NCI-H2196 (cell line): ENCODE results near the gene SYNGR3.
"Not testable (repeated sequence)": the region's sequence is repeated elsewhere in the genome, so short reads cannot be mapped to it uniquely, and the experiment has no call there.

Experiments used
- DNase-seq: peaks from one replicate; lab custom pipeline; 2025; ENCODE audit not compliant: unreplicated experiment; lab: John Stamatoyannopoulos, UW

SYNGR3 gene

DNA sequence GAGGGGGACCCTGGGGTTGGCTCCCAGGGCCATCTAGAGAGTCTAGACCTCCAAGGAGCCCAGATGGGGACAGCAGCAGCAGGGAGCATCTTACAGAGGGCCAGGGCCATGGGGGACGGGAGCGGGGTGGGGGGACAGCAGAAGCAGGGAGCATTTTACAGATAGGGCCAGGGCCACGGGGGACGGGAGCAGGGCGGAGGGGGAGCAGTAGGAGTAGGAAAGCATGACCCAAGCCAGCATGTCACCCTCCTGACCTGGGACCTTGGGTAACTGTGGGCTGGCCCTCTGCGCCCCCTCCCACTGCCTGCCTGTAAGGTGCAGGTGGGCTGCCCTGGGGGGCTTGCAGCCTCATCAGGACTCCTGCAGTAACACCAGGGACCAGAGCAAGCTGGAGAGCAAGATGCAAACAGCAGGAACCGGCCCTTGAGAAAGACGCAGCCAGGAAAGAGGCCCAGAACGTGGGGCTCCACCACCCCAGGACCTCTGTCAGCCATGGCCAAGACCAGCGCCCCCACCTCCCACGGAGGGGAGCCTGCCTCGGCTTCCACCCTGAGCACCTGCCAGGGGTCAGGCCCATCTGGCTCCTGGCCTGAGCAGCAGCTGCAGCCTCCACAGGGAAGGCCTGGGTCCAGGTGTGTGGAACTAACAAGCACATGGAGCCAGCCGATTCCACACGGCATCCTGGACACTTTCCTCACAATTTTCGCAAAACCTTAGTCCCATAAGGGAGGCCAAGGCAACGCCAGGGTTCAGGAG, 17.5 kb downstream of the SYNGR3 start:
- DNase-seq = no peak

DNA sequence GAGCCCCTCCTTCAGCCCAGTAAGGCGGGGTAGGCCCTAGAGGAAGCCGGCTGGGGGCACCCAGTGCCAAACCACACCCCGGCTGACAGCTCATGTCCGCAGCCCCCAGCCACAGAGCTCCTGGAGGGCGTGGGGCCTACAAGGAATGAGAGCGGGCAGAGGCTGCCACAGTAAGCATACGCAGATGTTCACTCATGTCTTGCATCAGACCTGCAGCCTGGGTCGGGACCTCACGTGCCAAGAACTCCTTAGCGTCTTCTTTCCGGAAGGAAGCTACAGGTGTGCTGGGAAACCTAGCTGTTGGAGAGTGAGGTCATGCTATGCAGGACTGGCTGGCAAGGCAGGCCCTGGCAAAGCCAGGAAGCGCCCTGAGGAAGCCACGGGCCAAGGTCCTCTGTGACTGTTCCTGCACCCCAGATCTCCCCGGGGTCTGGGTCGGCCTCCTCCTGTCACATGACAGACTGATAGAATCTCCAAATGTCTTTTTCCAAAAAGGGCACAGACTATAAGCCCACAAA, 18.3 kb downstream of the SYNGR3 start:
- DNase-seq = peak; percentile 79

DNA sequence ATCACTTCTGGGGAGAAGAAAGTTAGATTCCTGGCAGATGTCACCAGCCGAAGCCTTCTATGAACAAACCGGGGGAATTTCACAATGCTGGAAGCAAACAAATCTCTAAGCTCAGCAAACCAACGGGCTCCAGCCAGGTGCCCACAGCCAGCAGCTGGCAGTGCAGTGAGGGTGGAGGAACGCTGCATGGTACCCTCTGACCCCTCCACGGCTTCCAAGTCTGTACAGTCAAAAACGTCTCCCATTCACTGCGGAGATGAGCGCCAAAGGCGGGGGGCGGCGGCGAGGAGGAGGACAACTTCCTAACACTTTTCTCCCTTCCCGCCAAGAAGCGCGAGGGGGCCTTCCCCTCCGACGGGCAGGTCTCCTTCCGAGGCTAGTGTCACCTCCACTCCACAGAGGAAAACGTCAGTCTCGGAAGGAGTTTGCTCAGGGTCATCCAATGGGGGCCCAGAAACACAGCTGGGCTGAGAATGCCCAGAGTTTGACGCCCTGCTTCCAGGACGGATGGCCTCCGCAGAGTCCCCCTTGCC, 18.9 kb downstream of the SYNGR3 start:
- no peak for DNase-seq

DNA sequence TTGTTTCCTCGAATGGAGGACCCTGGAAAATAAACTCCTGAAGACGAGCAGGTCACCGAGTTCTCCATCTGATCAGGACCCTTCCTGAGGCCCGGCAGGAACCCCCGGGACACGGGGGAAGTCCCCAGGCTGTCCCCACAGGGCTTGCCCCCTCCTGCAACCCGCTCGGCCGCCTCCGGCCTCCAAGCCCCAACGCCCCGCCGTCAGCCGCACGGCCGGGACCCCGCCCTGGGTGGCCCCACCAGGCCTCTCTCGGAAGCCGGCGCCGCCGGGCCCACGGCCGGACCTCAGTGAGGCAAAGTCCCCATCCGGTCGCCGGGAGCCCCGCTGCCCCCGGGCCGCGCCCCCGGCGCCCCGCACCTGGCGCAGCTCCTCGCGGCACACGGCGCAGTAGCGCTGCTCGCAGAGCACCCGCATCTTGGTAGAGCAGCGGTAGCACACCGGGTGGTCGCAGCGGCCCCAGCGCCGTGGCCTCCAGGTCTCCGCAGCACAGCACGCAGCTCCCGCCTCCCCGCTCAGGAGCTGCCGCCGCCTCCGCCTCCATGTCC, 19.5 kb downstream of the SYNGR3 start:
- no peak for DNase-seq

DNA sequence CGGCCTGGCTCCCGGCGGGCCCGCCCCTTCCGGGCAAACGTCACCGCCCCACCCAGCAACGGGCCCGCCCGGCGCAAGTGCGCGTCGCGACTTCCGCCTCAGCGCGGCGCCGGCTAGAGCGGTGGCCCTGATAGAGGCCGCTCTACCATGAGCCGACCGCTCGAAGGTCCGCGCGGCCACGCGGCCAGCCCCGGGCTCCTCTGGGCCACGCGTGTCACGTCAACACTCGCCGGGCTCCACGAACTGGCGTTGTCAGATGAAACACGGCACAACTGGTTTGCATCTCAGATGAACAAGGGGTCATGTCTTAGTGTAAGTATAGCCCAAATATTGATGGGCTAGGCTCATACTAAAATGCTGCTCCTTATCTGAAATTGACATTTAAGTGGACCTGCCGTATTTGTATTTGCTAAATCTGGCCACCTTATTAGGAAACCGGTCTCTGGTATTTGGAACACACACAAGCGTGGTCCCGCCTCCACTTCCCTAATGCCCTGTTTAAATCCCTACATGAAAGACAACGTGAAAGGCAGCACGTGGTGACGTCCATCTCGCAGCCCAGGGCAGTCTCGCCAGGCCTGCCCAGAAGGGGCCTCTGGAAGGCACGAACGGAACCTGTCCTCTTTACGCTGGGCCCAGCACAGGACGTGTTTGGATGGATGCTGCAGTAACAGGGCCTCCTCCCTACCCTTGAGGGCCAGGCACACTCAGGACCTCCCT, 20.2 kb downstream of the SYNGR3 start, which contains the start of gene ZNF598:
Gene ZNF598, minus strand, starts transcription at position 31 of the 720 bp plus-strand sequence.
- peak; percentile 87 for DNase-seq

DNA sequence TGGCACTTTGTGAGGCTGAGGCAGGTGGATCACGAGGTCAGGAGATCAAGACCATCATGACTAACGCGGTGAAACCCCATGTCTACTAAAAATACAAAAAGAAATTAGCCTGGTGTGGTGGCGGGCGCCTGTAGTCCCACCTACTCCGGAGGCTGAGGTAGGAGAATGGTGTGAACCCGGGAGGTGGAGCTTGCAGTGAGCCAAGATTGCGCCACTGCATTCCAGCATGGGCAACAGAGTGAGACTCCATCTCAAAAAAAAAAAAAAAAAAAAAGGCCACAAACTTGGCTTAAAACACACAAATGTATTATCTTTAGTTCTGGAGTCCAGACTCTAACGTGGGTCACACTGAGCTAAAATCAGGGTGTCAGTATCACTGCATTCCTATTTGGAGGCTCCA, 22.0 kb downstream of the SYNGR3 start:
- not testable (repeated sequence) for DNase-seq

DNA sequence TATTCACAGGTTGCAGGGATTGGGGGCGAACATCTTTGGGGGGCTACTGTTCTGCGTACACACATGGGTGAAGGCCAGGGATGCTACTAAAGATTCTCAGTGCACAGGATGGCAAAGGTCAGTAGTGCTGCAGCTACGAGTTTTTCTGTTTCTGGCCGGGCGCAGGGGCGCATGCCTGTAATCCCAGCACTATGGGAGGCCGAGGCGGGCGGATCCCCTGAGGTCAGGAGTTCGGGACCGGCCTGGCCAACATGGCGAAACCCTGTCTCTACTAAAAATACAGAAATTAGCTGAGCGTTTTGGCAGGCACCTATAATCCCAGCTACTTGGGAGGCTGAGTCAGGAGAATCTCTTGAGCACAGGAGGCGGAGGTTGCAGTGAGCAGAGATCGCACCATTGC, 23.8 kb downstream of the SYNGR3 start:
- DNase-seq = no peak

DNA sequence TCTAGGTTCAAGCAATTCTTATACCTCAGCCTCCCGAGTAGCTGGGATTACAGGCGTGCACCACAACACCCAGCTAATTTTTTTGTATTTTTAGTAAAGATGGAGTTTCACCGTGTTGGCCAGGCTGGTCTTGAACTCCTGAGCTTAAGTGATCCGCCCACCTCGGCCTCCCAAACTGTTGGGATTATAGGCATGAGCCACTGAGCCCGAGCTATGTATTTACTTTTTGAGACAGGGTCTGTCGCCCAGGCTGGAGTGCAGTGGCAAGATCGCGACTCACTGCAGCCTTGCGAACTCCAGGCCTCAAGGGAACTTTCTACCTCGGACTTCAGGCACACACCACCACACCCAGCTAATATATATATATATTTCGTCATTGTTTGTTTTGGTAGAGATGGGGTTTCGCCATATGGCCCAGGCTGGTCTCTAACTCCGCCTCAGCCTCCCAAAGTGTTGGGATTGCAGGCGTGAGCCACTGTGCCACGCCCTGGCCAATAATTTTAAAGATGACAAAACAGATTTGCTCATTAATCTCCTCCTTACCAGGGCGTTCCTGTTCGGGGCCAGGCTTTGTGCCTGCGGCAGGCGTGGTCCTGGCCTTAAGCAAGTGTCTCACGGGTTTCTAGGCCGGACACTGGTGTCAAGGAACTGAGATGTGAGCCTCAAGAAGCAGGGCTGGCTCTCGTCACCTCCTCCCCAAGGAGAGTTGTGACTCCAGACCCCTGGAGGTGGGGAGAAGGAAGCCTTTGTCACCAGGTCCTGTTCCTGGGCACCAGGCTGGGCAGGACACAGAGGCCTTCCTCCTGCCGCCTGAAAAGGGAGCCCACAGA, 25.6 kb downstream of the SYNGR3 start:
- no peak for DNase-seq

DNA sequence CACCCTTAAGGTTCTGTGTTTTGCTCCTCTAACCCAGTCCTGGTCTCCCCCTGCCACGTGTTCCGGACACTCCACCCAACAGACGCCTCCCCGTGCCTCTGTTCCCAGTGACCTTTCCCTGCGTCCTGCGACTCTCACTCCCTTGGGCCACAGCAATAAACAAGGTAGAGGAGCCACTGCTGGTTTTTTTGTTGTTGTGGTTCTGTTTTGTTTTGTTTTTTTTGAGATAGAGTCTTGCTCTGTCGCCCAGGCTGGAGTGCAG, 26.1 kb downstream of the SYNGR3 start:
- DNase-seq = no peak

DNA sequence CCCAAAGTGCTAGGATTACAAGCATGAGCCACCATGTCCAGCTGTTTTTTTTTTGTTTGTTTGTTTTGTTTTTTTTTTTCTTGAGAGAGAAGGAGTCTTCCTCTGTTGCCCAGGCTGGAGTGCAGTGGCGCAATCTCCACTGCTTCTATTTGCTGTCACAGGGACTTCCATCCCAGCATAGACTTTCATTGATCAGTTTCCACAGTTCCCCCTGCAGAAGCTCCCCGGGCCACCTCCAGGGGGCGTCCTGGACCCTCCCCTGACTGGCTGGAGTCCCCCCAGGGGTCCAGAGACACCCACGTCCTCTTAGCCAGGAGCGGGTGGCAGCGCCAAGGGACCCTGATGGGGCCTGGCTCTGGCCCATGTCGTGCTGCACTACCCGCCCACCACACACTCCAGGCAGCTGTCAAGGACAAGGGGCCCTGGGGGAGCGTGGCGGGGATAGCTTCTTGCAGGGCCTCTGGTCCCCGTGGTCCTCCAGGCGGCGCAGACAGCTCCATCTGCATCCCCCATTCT, 26.7 kb downstream of the SYNGR3 start:
- DNase-seq = no peak

DNA sequence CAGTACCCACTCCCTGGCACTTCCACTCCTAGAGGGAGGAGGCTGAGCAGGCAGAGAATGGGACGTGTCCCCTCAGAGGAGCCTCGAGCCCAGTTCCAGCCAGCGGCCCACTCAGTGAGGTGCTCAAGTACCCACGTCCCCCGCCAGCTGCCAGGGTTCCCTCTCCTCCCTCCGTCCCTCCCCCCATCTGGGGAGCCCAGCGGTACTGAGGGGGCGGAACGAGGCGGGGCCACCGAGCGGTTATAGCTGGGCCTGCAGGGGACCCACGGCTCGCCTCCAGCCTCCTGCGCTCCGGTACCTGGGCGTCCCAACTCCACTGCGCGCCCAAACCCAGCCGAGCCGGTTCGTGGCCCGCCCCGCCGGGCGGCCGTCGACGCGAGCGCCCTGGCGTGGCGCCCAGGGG, 29.7 kb downstream of the SYNGR3 start, which contains the start of gene NPW:
Gene NPW, plus strand, starts transcription at position 268 of the 403 bp plus-strand sequence.
- DNase-seq = no peak

DNA sequence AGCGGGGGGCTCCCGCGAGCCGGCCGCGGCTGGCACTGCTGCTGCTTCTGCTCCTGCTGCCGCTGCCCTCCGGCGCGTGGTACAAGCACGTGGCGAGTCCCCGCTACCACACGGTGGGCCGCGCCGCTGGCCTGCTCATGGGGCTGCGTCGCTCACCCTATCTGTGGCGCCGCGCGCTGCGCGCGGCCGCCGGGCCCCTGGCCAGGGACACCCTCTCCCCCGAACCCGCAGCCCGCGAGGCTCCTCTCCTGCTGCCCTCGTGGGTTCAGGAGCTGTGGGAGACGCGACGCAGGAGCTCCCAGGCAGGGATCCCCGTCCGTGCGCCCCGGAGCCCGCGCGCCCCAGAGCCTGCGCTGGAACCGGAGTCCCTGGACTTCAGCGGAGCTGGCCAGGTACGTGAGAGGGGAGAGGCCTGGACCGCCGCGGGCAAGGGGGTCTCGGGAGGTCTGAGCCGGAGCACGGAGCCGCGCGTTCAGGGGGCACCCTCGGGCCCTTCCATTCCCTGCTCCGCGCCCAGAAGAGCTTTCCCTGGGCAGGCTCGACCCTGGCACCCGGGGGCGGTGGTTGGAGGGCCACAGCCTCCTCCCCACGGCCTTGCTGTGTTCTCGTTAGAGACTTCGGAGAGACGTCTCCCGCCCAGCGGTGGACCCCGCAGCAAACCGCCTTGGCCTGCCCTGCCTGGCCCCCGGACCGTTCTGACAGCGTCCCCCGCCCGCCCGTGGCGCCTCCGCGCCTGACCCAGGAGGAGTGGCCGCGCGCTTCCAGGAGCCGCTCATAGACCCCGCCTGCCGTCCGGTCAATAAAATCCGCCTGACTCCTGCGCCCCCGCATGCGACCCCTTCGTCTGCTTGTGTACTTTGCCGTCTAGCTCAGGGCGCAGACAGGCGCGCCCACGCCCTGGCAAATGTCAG, 30.4 kb downstream of the SYNGR3 start:
- no peak for DNase-seq

DNA sequence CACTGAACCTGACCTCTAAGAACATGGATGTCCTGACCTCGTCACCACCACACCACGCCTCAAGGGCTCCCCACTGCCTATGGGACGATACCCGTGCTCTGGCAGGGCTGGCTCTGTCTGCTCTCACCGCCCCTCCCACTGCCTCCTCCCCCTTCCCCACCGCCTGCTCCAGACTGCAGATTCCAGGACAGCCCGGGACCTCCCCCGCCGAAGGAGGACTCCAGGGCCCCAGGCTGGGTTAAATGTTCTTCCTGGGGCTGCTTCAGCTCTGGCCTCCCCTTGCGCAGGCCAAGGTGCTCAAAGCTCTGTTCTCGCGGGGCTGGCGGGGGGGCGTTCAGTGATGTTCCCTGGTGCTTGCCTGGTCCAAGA, 32.9 kb downstream of the SYNGR3 start:
- DNase-seq = no peak

DNA sequence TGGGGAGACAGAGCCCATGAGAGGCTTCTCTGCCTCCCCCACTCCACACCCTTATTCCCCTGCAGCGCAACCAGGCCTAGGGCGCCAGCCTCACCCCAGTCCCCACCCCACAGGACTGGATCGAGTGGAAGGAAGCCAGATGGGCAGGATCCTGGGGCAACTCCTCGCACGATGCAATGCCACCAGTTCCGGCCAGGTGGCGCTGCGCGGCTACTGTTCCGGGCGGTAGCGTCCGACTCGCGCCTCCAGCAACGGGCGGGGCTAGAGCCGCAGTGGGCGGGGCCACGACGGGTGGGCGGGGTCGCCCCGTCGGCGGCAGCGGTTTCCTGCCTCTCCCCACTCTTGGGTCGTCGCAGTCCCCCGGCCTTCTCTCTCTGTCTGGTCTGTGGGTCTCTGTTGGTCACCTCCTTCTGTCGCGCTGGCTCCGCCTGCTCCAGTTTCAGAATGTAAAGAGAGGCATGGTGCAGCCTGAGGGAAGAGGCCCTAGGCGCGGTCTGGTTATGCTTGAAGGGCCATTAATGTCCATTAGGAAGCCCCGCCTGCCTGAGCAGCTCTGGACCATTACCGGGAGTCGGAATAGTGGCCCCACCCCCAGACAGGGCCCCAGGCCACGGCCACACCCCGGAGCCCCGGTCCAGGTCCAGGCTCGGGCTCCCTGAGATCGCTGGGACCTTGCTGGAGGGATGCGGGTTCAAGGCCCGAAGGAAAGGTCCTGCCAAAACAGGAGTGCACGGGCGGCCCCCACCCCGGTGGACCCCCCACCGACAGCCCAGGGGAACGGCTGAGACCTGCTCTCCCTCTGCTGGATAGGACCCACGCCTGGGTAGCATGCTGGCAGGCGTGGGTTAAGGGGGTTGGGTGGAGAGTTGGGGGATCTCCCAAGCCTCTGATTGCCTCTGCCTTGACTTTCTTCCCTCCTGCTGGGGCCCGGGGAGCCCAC, 33.6 kb downstream of the SYNGR3 start:
- DNase-seq = peak; percentile 92

DNA sequence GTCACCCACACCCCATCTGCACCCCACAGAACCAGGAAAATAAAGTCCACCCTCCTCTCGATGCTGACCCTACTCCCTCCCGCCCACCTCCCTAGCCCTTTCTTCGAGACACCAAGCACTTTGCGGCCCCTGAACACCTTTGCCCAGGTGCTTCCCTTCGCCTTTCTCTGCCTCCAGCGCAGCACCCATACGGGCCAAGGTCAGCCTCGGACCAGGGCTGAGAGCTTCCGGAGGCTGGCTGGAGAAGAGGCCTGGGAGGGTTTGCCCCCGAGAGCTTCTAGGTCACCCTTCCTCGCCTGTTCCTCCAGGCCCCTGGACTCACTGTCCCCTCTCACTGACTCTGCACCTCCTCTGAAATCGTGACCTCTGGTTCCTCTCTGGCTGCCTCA, 34.3 kb downstream of the SYNGR3 start:
- DNase-seq = no peak

DNA sequence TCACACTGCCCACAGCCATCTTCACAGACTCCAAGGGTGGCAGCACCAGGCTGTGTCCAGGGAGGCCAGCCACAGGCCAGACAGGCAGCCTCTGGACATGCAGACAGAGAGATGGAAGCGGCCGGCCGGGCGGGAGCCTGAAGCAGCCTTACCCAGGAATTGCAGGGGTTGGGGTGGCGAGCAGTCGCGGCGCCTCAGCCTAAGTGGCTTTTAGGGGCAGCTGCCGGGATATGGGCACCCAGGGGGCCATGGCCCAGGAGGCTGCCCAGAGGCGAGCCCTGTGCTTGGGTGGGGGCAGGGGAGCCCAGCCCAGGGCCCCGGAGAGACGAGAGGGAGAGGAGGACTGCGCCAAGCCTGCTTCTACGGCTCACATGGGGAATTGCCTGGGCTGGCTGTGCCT, 35.5 kb downstream of the SYNGR3 start:
- DNase-seq = no peak

DNA sequence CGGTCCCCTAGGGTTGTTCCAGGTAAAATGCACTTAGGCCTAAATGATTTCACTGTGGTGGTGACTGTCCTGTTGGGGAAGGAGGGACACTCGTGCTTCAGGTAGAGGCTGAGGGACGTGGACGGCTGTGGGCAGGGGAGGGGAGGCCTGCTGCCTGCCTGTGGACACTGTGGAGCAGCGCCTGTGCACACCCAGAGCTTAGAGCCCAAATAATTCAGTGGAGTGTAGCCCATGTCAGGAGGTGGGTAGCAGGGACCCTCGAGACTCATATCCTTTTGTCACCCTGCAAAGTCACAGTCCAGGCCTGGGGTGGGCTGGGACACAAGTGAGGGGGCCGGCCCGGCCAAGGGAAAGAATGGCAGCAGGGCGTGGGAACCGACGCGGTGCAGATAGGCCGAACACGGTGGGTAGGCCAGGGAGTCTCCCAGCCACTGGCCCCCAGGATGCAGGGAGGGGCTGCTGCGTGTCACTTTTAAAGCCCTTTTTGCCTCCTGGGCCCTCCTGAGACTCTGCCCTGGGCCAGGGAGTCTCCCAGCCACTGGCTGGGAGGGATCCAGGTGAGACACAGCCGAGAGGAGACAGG, 36.2 kb downstream of the SYNGR3 start:
- no peak for DNase-seq

DNA sequence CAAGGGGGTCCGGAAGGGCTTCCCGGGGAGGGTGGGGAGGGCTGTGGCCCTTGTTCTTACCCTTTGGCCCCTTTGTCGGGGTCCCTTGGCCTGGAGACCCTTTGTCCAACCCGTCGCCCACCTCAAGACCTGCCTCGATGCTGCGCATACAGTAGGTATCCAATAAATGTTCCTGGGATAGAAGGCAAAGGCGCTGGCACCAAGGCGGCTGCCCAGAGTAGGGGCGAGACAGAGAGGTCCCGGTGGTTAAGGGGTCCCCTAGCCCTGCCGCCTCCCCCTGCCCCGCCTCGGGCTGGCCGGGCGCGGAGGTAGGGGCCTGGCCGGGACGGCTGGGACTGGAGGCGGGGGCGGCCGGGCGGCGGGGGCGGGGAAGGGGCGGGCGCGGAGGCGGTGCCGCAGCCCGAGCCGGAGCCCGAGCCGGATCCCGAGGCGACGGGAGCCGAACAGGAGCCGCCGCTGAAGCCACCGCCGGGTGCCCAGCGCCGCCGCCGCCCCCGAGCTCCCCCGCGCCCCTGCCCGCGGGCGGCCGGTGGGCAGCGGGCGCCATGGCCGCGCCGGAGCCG, 36.8 kb downstream of the SYNGR3 start, which contains the start of gene NHERF2:
Gene NHERF2, plus strand, starts transcription at position 442 of the 563 bp plus-strand sequence. Its CDS starts 104 bp downstream, at position 546.
- DNase-seq = peak; percentile 39
